HL-60 (cell line): ENCODE data around the gene CACNA1H.

Experiments used
- DNase-seq, 2 experiments: peaks; one replicate each; pipeline ENCODE4 v3.0.0-alpha.2; 2010 to 2020; ENCODE audit warnings: low read depth in 1 of 2, low spot score in 1 of 2
- H3K27ac ChIP-seq: fragments of 250-450 bp; sonication (Bioruptor Pico); replicated peaks from 2 replicates; pipeline ENCODE4 v1.5.1; 2020; ENCODE audit warnings: mild to moderate bottlenecking, moderate library complexity
- H3K27me3 ChIP-seq: fragments of 250-450 bp; sonication (Bioruptor Pico); 2 replicates; pipeline ENCODE4 v1.5.1; 2021; ENCODE audit warnings: mild to moderate bottlenecking, moderate library complexity; ENCODE audit not compliant: insufficient read depth, poor library complexity, severe bottlenecking
- H3K4me3 ChIP-seq: replicated peaks from 2 replicates; pipeline ENCODE4 v1.5.1; 2011; ENCODE audit warnings: mild to moderate bottlenecking, control low read depth, low read length; ENCODE audit not compliant: insufficient read depth
- CTCF ChIP-seq: IDR thresholded peaks from one replicate; pipeline ENCODE4 v1.5.1; 2011; ENCODE audit warnings: low read length, control low read depth, inconsistent platforms; ENCODE audit not compliant: insufficient read depth
- GABPA ChIP-seq: IDR thresholded peaks from 2 replicates; pipeline ENCODE4 v1.6.1; 2012; ENCODE audit warnings: low read depth
- POLR2AphosphoS5 ChIP-seq: IDR thresholded peaks from 2 replicates; pipeline ENCODE4 v1.6.1; 2012; ENCODE audit warnings: low read depth
- REST ChIP-seq: IDR thresholded peaks from 2 replicates; pipeline ENCODE4 v1.6.1; 2012; ENCODE audit warnings: low read depth; ENCODE audit not compliant: insufficient replicate concordance
- SPI1 ChIP-seq: IDR thresholded peaks from 2 replicates; pipeline ENCODE4 v1.6.1; 2012; ENCODE audit warnings: low read depth, mild to moderate bottlenecking, borderline replicate concordance

The CACNA1H gene

GRCh38 chr16:1125471-1125870, 27.4 kb upstream of the CACNA1H start:
- Histone ChIP-seq H3K4me3 (no peak overlapping the region), H3K27ac (no peak overlapping the region), H3K27me3 (peaks cover 2% of the 10 kb centered on the region)
- DNase-seq, result no peak
- TF ChIP-seq GABPA (no peak), CTCF (no peak), SPI1 (no peak)

- no peak overlapping the region for H3K27ac ChIP-seq
- H3K4me3 ChIP-seq, result no peak overlapping the region
- no peaks in the 10 kb centered on the region for H3K27me3 ChIP-seq
- TF ChIP-seq SPI1, result no peak
- no peak for TF ChIP-seq REST
- TF ChIP-seq CTCF, result no peak
- no peak for TF ChIP-seq GABPA
- TF ChIP-seq POLR2AphosphoS5, result no peak
- no peak for DNase-seq
Measured at GRCh38 chr16:1126044-1126443, 26.9 kb upstream of the CACNA1H start.

- DNase-seq, result no peak
- no peak for TF ChIP-seq SPI1
- TF ChIP-seq CTCF, result no peak
- no peak for TF ChIP-seq POLR2AphosphoS5
- no peak for TF ChIP-seq REST
- no peak for TF ChIP-seq GABPA
- H3K27me3 ChIP-seq, result no peaks in the 10 kb centered on the region
- no peak overlapping the region for H3K27ac ChIP-seq
- no peak overlapping the region for H3K4me3 ChIP-seq
Measured at GRCh38 chr16:1126586-1126985, 26.3 kb upstream of the CACNA1H start.

- H3K27me3 ChIP-seq, result no peaks in the 10 kb centered on the region
- H3K27ac ChIP-seq, result no peak overlapping the region
- TF ChIP-seq CTCF (no peak), POLR2AphosphoS5 (no peak), REST (no peak), SPI1 (no peak), GABPA (no peak)
- H3K4me3 ChIP-seq, result no peak overlapping the region
- no peak for DNase-seq
Measured at GRCh38 chr16:1127101-1127500, 25.8 kb upstream of the CACNA1H start.
